Panc1 (cell line): ENCODE data around the gene RBM19.

Experiments used
- CTCF ChIP-seq: fragments of 450-650 bp; IDR thresholded peaks from 2 replicates; pipeline ENCODE4 v1.5.1; 2017; ENCODE audit warnings: mild to moderate bottlenecking
- REST ChIP-seq, 2 experiments: IDR thresholded peaks; 2 replicates each; pipeline ENCODE4 v1.6.1; 2011 to 2012; ENCODE audit warnings: low read depth in 2 of 2, control low read depth in 1 of 2, low read length in 1 of 2, mild to moderate bottlenecking in 1 of 2, moderate library complexity in 1 of 2; ENCODE audit not compliant: insufficient read depth in 1 of 2
- SIN3A ChIP-seq: IDR thresholded peaks from 2 replicates; pipeline ENCODE4 v1.6.1; 2012; ENCODE audit warnings: low read depth, mild to moderate bottlenecking, low read length, moderate library complexity, borderline replicate concordance; ENCODE audit not compliant: insufficient read depth

- no peak for TF ChIP-seq REST (IDR thresholded peaks at IDR 0.05; ENCODE audit: insufficient read depth in 1 of 2, low read depth in 2 of 2, low read length in 1 of 2)
- no peak for TF ChIP-seq SIN3A
- TF ChIP-seq CTCF: peak; percentile 98
These were observed 14.6 kb upstream of the RBM19 start for GRCh38 chr12:113980537-113981337.
